ENCODE data around the gene ZNF444. TPM values are rescaled to one million over a fixed set of nuclear protein-coding genes. Genes with fewer than 3 reads are reported as not detected.

Gene ZNF444
- total RNA-seq, 1 experiment from 2014 or later, result 92.2 TPM

GRCh38 chr19:56112313-56112709 lies 28.8 kb upstream of the ZNF444 start:
- ChIA-PET POLR2A (no interaction called here), CTCF (no interaction called here)
- DNase-seq, result no peak
- no peak overlapping the region for H3K4me3 ChIP-seq (ENCODE audit: low read depth, low read length)
- H3K9me3 ChIP-seq, result no peaks in the 10 kb centered on the region
- TF ChIP-seq CTCF (IDR thresholded peaks at IDR 0.05; ENCODE audit: insufficient read depth in 1 of 2, low read depth in 1 of 2, low read length in 1 of 2, severe bottlenecking in 1 of 2, unreplicated experiment in 1 of 2), result no peak
- no peaks in the 10 kb centered on the region for H3K36me3 ChIP-seq (ENCODE audit: control insufficient read depth, insufficient read depth, low read length)
- intact Hi-C loops (cut with micrococcal nuclease; ENCODE audit: unreplicated experiment), result no loop called here
- peaks cover 20% of the 10 kb centered on the region for H3K4me1 ChIP-seq
- BruUV-seq (replicated peaks), result no TSS peak
- H3K27me3 Mint-ChIP-seq (ENCODE audit: insufficient read depth, unreplicated experiment), result no peaks in the 10 kb centered on the region
- H3K9me3 Mint-ChIP-seq (ENCODE audit: unreplicated experiment), result no peaks in the 10 kb centered on the region
- H3K27ac Mint-ChIP-seq (ENCODE audit: unreplicated experiment), result peak overlapping the region; percentile 74
- no peak overlapping the region for H3K4me3 Mint-ChIP-seq (ENCODE audit: unreplicated experiment)
- peaks cover 22% of the 10 kb centered on the region for H3K4me1 Mint-ChIP-seq (ENCODE audit: low read depth, unreplicated experiment)
- no peaks in the 10 kb centered on the region for H3K27me3 ChIP-seq (replicated peaks; ENCODE audit: control insufficient read depth, insufficient read depth, low read length)
- H3K36me3 Mint-ChIP-seq (ENCODE audit: insufficient read depth, unreplicated experiment), result peaks cover 60% of the 10 kb centered on the region

GRCh38 chr19:56113074-56113632 lies 27.9 kb upstream of the ZNF444 start:
- no peak overlapping the region for H3K4me3 Mint-ChIP-seq (ENCODE audit: unreplicated experiment)
- DNase-seq, result no peak
- H3K36me3 ChIP-seq (ENCODE audit: control insufficient read depth, insufficient read depth, low read length), result peaks cover 2% of the 10 kb centered on the region; the same call in 1 of the 2 replicates
- H3K27ac Mint-ChIP-seq (ENCODE audit: unreplicated experiment), result peak overlapping the region; percentile 74
- POLR2A ChIA-PET, result no interaction called here
- H3K9me3 Mint-ChIP-seq (ENCODE audit: unreplicated experiment), result no peaks in the 10 kb centered on the region
- intact Hi-C loops (cut with micrococcal nuclease; ENCODE audit: unreplicated experiment), result no loop called here
- no peaks in the 10 kb centered on the region for H3K9me3 ChIP-seq
- no peak overlapping the region for H3K4me3 ChIP-seq (ENCODE audit: low read depth, low read length)
- no TSS peak for BruUV-seq (replicated peaks)
- H3K27me3 ChIP-seq (replicated peaks; ENCODE audit: control insufficient read depth, insufficient read depth, low read length), result no peaks in the 10 kb centered on the region
- peaks cover 20% of the 10 kb centered on the region for H3K4me1 ChIP-seq
- no peaks in the 10 kb centered on the region for H3K27me3 Mint-ChIP-seq (ENCODE audit: insufficient read depth, unreplicated experiment)
- H3K36me3 Mint-ChIP-seq (ENCODE audit: insufficient read depth, unreplicated experiment), result peaks cover 63% of the 10 kb centered on the region
- peaks cover 22% of the 10 kb centered on the region for H3K4me1 Mint-ChIP-seq (ENCODE audit: low read depth, unreplicated experiment)
- no peak for TF ChIP-seq CTCF (IDR thresholded peaks at IDR 0.05; ENCODE audit: insufficient read depth in 1 of 2, low read depth in 1 of 2, low read length in 1 of 2, severe bottlenecking in 1 of 2, unreplicated experiment in 1 of 2)
- CTCF ChIA-PET, result no interaction called here

- peaks cover 6% of the 10 kb centered on the region for H3K36me3 ChIP-seq (ENCODE audit: control insufficient read depth, insufficient read depth, low read length)
- CTCF ChIA-PET, result no interaction called here
- POLR2A ChIA-PET, result no interaction called here
- peaks cover 25% of the 10 kb centered on the region for H3K4me1 ChIP-seq
- no peak for TF ChIP-seq CTCF (IDR thresholded peaks at IDR 0.05; ENCODE audit: insufficient read depth in 1 of 2, low read depth in 1 of 2, low read length in 1 of 2, severe bottlenecking in 1 of 2, unreplicated experiment in 1 of 2)
- intact Hi-C loops (cut with micrococcal nuclease; ENCODE audit: unreplicated experiment), result no loop called here
- no peak for DNase-seq
- no peaks in the 10 kb centered on the region for H3K27me3 ChIP-seq (replicated peaks; ENCODE audit: control insufficient read depth, insufficient read depth, low read length)
- no TSS peak for BruUV-seq (replicated peaks)
- no peak overlapping the region for H3K4me3 Mint-ChIP-seq (ENCODE audit: unreplicated experiment)
- no peaks in the 10 kb centered on the region for H3K9me3 ChIP-seq
- no peaks in the 10 kb centered on the region for H3K27me3 Mint-ChIP-seq (ENCODE audit: insufficient read depth, unreplicated experiment)
- peak overlapping the region; percentile 85 for H3K27ac Mint-ChIP-seq (ENCODE audit: unreplicated experiment)
- peaks cover 63% of the 10 kb centered on the region for H3K36me3 Mint-ChIP-seq (ENCODE audit: insufficient read depth, unreplicated experiment)
- peaks cover 22% of the 10 kb centered on the region for H3K4me1 Mint-ChIP-seq (ENCODE audit: low read depth, unreplicated experiment)
- H3K9me3 Mint-ChIP-seq (ENCODE audit: unreplicated experiment), result no peaks in the 10 kb centered on the region
- no peak overlapping the region for H3K4me3 ChIP-seq (ENCODE audit: low read depth, low read length)
Measured at GRCh38 chr19:56114051-56114777, 26.9 kb upstream of the ZNF444 start.

Measured in Caco-2 (cell line).